DMS 273 treated with DMSO at 0.1 percent for 48 hours (cell line): ENCODE measurements around the gene LANCL3.

Experiments used
- DNase-seq: peaks from one replicate; lab custom pipeline; 2025; lab: John Stamatoyannopoulos, UW

LANCL3 gene

GRCh38 chrX:37684426-37684825 is 113.0 kb downstream of the LANCL3 start:
- no peak for DNase-seq

GRCh38 chrX:37684973-37685372 is 113.5 kb downstream of the LANCL3 start:
- DNase-seq, result no peak

- DNase-seq, result no peak
Measured at GRCh38 chrX:37685381-37686359, 114.2 kb downstream of the LANCL3 start, which contains the start of gene XK. TSS of gene XK (plus strand) at chrX:37685791. CDS start at chrX:37685962, 171 bp downstream.

DNA sequence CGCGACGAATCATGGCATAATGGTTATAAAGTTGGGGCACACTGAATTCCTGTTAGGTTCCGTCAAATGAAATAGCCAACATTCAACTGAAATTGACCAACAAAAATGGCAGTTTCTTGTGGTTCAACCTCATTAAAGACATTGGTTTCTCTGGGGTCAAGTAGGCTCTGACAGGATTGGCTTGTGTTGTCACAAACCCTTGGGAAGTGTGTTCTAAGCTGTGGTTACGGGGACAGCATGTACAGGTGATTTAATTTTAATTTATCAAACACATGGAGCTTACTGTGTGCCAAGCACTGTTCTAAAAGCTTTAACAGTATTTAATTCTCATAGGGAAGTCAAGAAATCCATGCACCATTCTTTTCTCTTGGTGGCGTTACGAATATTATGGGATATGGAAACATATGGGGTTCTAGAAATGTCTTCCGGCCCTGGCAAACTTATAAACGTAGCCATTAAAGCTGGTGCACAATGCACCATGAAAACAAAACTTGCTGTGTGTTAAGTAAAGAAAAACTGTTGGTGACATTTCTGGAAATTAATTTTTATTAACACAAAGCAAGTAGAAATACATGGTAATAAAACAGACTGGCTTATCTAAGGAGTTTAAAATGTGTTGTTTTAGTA is 115.0 kb downstream of the LANCL3 start:
- DNase-seq, result no peak

DNA sequence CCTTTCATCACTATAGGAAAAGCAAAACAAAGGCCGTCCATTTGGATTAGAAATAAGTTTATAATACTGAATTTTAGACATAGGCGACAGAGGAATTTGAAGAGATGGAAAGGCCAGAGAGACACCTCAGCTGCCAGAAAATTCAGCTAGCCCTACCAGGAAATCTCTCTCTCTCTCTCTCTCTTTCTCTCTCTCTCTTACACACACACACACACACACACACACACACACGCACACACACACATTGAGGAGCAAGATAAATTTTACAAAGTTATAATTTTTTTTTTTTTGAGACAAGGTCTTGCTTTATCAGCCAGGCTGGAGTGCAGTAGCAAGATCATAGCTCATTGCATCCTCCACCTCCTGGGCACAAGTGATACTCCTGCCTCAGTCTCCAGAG is 115.5 kb downstream of the LANCL3 start:
- no peak for DNase-seq

DNA sequence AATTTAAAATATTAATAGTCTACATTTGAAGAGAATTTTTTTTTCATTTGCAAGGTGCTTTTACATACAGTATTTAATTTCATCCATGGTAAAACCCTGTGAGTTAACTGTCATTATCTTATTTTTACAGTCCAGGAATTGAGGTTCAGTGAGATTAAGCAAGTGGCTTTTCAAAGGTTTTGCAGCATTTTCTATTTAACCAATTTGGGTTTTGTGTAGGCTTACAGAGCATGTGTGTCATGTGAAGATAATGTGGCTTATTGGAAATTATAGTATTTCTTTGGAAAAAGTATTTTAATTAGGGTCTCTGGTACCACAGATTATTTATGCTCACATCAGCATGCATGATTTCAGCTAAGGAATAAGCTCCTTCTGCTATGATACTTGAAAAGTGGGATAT is 118.7 kb downstream of the LANCL3 start:
- DNase-seq, result no peak

GRCh38 chrX:37692918-37693317 is 121.5 kb downstream of the LANCL3 start:
- no peak for DNase-seq

DNA sequence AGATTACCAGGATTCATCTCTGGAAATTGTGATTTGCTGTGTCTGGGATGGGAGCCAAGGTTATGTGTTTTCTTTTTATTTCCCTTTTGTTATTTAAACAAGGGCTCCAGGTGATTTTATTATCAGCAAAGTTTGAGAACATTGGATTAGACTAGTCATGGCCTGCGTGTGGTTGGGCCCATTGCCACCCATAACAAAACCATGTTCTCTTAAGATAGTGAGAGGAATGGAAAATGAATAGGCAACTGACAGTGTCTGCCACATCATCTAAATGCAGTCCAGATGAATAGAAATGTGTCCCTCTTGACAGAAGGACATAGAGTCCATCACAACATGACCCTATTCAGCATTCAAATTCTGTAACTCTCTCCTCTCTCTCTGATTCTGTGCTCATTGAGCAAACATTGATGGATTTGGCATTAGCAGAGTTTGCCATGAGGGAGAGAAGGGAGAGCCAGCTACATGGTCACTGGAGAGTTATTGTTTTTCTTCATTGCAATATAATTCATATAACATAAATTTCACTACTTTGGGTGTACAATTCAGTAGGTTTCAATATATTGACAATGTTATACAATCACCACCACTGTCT is 125.8 kb downstream of the LANCL3 start:
- no peak for DNase-seq

DNA sequence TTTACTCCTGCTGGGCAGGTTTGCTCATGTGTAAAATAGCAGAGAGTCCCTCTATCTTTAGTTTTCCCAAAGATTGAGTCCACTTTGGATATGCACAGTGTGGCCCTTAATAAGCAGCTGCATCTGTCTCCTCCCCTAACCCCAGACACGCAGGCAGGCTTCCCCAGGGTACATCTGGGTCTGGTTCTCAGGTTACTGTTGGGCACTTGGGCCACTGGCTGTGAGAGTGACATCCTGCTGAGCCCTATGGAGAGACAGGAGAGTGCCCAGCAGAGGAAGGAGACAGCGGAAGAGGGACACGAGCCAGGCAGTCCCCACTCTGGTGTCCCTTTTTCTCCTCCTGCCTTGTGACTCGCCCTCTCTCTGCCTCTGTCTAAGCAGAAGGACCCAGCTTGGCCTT is 130.1 kb downstream of the LANCL3 start:
- no peak for DNase-seq

GRCh38 chrX:37711991-37712390 is 140.5 kb downstream of the LANCL3 start:
- no peak for DNase-seq

DNA sequence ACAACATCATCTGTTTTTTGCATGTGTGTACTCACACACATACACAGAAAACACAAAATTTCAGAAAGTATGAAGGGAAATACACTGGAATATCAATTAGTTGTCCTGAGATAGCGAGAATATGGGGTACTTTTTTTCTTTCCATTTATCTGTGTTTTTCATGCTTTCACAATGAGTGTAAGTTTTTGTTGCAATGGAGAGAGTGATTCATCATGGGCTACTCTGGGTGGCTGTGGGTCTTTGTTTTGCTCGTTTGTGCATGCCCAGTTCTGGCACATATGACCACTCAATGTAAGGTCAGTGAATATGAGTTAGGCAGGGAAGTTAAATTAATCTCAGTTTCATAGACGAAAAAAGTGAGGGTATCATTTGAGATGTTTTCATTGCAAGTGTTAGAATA is 141.0 kb downstream of the LANCL3 start:
- DNase-seq, result no peak

- no peak for DNase-seq
Measured at GRCh38 chrX:37714479-37714878, 143.0 kb downstream of the LANCL3 start.

GRCh38 chrX:37716602-37717001 is 145.1 kb downstream of the LANCL3 start:
- no peak for DNase-seq

DNA sequence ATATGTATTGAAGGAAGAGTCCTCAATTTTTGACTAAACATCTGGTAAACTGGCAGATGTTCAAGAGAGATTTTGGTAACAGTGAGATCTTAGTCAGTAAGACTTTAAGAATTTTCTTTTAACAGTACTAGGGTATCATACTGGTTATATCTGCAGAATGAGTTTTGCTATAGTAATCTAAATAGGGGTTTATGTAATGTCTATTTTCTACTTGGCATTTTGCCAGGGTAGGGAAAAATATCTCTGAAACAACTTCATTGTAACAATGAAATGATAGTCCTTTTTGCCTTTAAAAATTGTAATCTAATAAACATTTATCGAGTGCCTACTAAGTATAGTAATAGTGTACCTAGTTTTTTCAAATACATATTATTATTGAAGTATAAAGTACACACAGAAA is 146.2 kb downstream of the LANCL3 start:
- DNase-seq, result no peak

DNA sequence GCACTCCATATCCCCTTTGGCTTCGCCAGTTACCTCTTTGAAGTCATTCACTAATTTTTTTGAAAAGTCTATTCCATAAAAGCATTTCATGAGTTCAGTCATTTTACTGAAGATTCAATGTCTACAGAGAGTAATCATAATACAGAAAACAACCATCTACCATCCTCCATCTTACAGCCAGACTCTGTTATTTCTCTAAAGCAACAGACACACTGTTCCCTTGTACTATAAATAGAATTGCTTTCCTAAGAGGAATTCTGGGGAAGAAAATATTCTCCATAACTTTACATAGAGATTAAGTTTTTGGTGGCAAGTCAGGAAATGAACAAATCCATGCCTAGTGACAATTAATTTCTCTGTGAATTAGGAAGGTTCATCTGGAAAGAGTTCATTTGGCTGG is 151.1 kb downstream of the LANCL3 start:
- DNase-seq, result no peak

GRCh38 chrX:37726346-37726745 is 154.9 kb downstream of the LANCL3 start:
- DNase-seq, result no peak
